Keratinocyte (primary cell): ENCODE measurements around the gene PRELP. TPM values are rescaled to one million over a fixed set of nuclear protein-coding genes. Genes with fewer than 3 reads are reported as not detected.

ENCODE experiments used
- DNase-seq: peaks from one replicate; pipeline ENCODE4 v3.0.0-alpha.2; 2011; ENCODE audit warnings: low read depth, missing footprints, low spot score
- FAIRE-seq: peaks from 2 replicates; lab custom pipeline; 2011; peaks lifted over from hg19 to GRCh38; lab: Jason Lieb, UNC
- H2AFZ ChIP-seq: 2 replicates; pipeline ENCODE4 v1.6.0; 2012; ENCODE audit warnings: low read length, control low read depth, inconsistent platforms; ENCODE audit not compliant: control insufficient read depth
- H3K27ac ChIP-seq: 2 replicates; pipeline ENCODE4 v1.5.1; 2011; ENCODE audit warnings: low read length; ENCODE audit not compliant: control insufficient read depth, insufficient read depth
- H3K27me3 ChIP-seq: 3 replicates; pipeline ENCODE4 v1.6.0; 2011; ENCODE audit warnings: low read length; ENCODE audit not compliant: control insufficient read depth, insufficient read depth; ENCODE audit errors: extremely low read depth
- H3K36me3 ChIP-seq, 2 experiments: 2 replicates in 1 of 2; 3 replicates in 1 of 2; pipeline ENCODE4 v1.5.1; 2011; ENCODE audit warnings: low read length in 2 of 2, mild to moderate bottlenecking in 1 of 2; ENCODE audit not compliant: control insufficient read depth in 2 of 2, insufficient read depth in 2 of 2; ENCODE audit errors: extremely low read depth in 1 of 2
- H3K4me1 ChIP-seq: 3 replicates; pipeline ENCODE4 v1.5.1; 2011; ENCODE audit warnings: low read length; ENCODE audit not compliant: control insufficient read depth, insufficient read depth; ENCODE audit errors: extremely low read depth
- H3K4me2 ChIP-seq: 3 replicates; pipeline ENCODE4 v1.6.0; 2011; ENCODE audit warnings: low read depth, low read length; ENCODE audit not compliant: control insufficient read depth, insufficient read depth; ENCODE audit errors: extremely low read depth
- H3K4me3 ChIP-seq, 3 experiments: fragments of 200-600 bp in 1 of 3; sonication (generic) in 1 of 3; 2 replicates in 2 of 3; 3 replicates in 1 of 3; pipeline ENCODE4 v1.5.1; 2011 to 2016; ENCODE audit warnings: low read length in 3 of 3, mild to moderate bottlenecking in 3 of 3, control low read depth in 2 of 3, inconsistent platforms in 1 of 3, low read depth in 1 of 3, mixed read lengths in 1 of 3, mixed run types in 1 of 3, moderate library complexity in 1 of 3; ENCODE audit not compliant: control insufficient read depth in 2 of 3, insufficient read depth in 2 of 3; ENCODE audit errors: extremely low read depth in 1 of 3
- H3K79me2 ChIP-seq: 2 replicates; pipeline ENCODE4 v1.6.0; 2012; ENCODE audit warnings: low read length; ENCODE audit not compliant: control insufficient read depth, insufficient read depth
- H3K9ac ChIP-seq: 3 replicates; pipeline ENCODE4 v1.6.0; 2011; ENCODE audit warnings: low read length; ENCODE audit not compliant: control insufficient read depth, insufficient read depth; ENCODE audit errors: extremely low read depth
- H3K9me1 ChIP-seq: 3 replicates; pipeline ENCODE4 v1.6.0; 2011; ENCODE audit warnings: low read length; ENCODE audit not compliant: control insufficient read depth, insufficient read depth; ENCODE audit errors: extremely low read depth
- H3K9me3 ChIP-seq: 2 replicates; pipeline ENCODE4 v1.5.1; 2012; ENCODE audit warnings: low read depth, low read length; ENCODE audit not compliant: control insufficient read depth
- H4K20me1 ChIP-seq: 3 replicates; pipeline ENCODE4 v1.6.0; 2011; ENCODE audit warnings: low read length; ENCODE audit not compliant: control insufficient read depth, insufficient read depth; ENCODE audit errors: extremely low read depth
- CTCF ChIP-seq, 3 experiments: IDR thresholded peaks in 1 of 3; conservative IDR thresholded peaks in 1 of 3; optimal IDR thresholded peaks in 1 of 3; 2 replicates in 2 of 3; 3 replicates in 1 of 3; pipeline versions ENCODE3 to v1.5.1; 2011; ENCODE audit warnings: low read length in 3 of 3, mild to moderate bottlenecking in 3 of 3, moderate library complexity in 2 of 3, control low read depth in 1 of 3, inconsistent platforms in 1 of 3; ENCODE audit not compliant: insufficient read depth in 2 of 3; ENCODE audit errors: extremely low read depth in 1 of 3
- EZH2 ChIP-seq: IDR thresholded peaks from one replicate; pipeline ENCODE4 v1.6.1; 2012; ENCODE audit warnings: inconsistent platforms, mild to moderate bottlenecking, low read length, moderate library complexity
- dilution Hi-C: fragments of 300-500 bp; cut with MboI; formaldehyde crosslinking; loops from one replicate; pipeline ENCODE4 v1.7.0; 2020; ENCODE audit warnings: low sequenced_read_pairs; ENCODE audit not compliant: extremely low pct_ligation_motif_present
- polyA plus RNA-seq, 5 experiments: library from polyadenylated mRNA; depleted of rRNA in 3 of 5; stranded (reverse) in 3 of 5; stranded (forward) in 1 of 5; unstranded in 1 of 5; fragments of >200 nt; gene quantifications; 1 replicate in 1 of 5; 2 replicates in 3 of 5; 3 replicates in 1 of 5; pipeline versions ENCODE4 v1.2.1 to v1.2.3, GENCODE V29; 2011 to 2012; ENCODE audit warnings: missing spikeins in 2 of 5, low read depth in 1 of 5, low replicate concordance in 1 of 5

Gene PRELP
- polyA plus RNA-seq, 1 donor (not counting 4 experiments of a cell fraction or from before 2014, with no cell fraction given): 0.01 TPM

GRCh38 chr1:203448521-203449061 lies 27.0 kb upstream of the PRELP start:
- H2AFZ ChIP-seq: no peak overlapping the region
- no peak overlapping the region for H3K27ac ChIP-seq
- dilution Hi-C loops: no loop called here
- FAIRE-seq: no peak
- no peak for DNase-seq
- H3K27me3 ChIP-seq: peaks cover 24% of the 10 kb centered on the region
- no peaks in the 10 kb centered on the region for H3K9me1 ChIP-seq
- TF ChIP-seq EZH2 (no peak), CTCF (optimal IDR thresholded peaks at IDR 0.05 in 1 of 3, IDR thresholded peaks at IDR 0.05 in 1 of 3, conservative IDR thresholded peaks at IDR 0.05 in 1 of 3; ENCODE audit: extremely low read depth in 1 of 3, insufficient read depth in 2 of 3, low read length in 3 of 3) (no peak)
- no peaks in the 10 kb centered on the region for H3K4me1 ChIP-seq
- H3K4me2 ChIP-seq: no peak overlapping the region
- no peaks in the 10 kb centered on the region for H4K20me1 ChIP-seq
- no peaks in the 10 kb centered on the region for H3K9me3 ChIP-seq
- no peak overlapping the region for H3K9ac ChIP-seq
- no peaks in the 10 kb centered on the region for H3K79me2 ChIP-seq
- H3K4me3 ChIP-seq: no peak overlapping the region
- no peaks in the 10 kb centered on the region for H3K36me3 ChIP-seq

GRCh38 chr1:203450001-203450400 lies 25.6 kb upstream of the PRELP start:
- peaks cover 25% of the 10 kb centered on the region for H3K27me3 ChIP-seq
- no peaks in the 10 kb centered on the region for H3K79me2 ChIP-seq
- no peak overlapping the region for H3K4me2 ChIP-seq
- H3K9ac ChIP-seq: no peak overlapping the region
- H3K27ac ChIP-seq: no peak overlapping the region
- no peaks in the 10 kb centered on the region for H3K9me3 ChIP-seq
- no peaks in the 10 kb centered on the region for H4K20me1 ChIP-seq
- TF ChIP-seq CTCF (optimal IDR thresholded peaks at IDR 0.05 in 1 of 3, IDR thresholded peaks at IDR 0.05 in 1 of 3, conservative IDR thresholded peaks at IDR 0.05 in 1 of 3; ENCODE audit: extremely low read depth in 1 of 3, insufficient read depth in 2 of 3, low read length in 3 of 3) (no peak), EZH2 (no peak)
- H2AFZ ChIP-seq: no peak overlapping the region
- dilution Hi-C loops: loop anchor here (25.0 kb wide), 1 partner anchor 88 kb away; the partner anchor contains the start of gene FMOD
- DNase-seq: no peak
- FAIRE-seq: no peak
- no peaks in the 10 kb centered on the region for H3K36me3 ChIP-seq
- no peak overlapping the region for H3K4me3 ChIP-seq
- no peaks in the 10 kb centered on the region for H3K9me1 ChIP-seq
- no peaks in the 10 kb centered on the region for H3K4me1 ChIP-seq
